SK-N-SH (cell line): Measurements from ENCODE around the gene CCDC50. TPM values are rescaled to one million over a fixed set of nuclear protein-coding genes. Genes with fewer than 3 reads are reported as not detected.

Source experiments
- CTCF ChIA-PET: fragments of 300-600, 350-600 bp; formaldehyde crosslinking; extraction: SDS; loops from one replicate; lab custom pipeline; 2021; lab: Yijun Ruan, JAX
- POLR2A ChIA-PET: fragments of 350-600 bp; sonication (Branson Sonifier 250); formaldehyde crosslinking; extraction: SDS; loops from one replicate; lab custom pipeline; 2020; ENCODE audit warnings: antibody characterized with exemption, inconsistent platforms; lab: Yijun Ruan, JAX
- DNase-seq: peaks from one replicate; pipeline ENCODE4 v3.0.0; 2012
- H2AFZ ChIP-seq: fragments of 200-600 bp; sonication (generic); 2 replicates; pipeline ENCODE4 v1.8.1; 2016; ENCODE audit warnings: antibody characterized with exemption, mild to moderate bottlenecking, low read depth
- H3F3A ChIP-seq: fragments of 200-600 bp; sonication (generic); replicated peaks from 2 replicates; pipeline ENCODE3; 2016; ENCODE audit warnings: antibody characterized with exemption, mild to moderate bottlenecking; ENCODE audit not compliant: insufficient read depth
- H3K27ac ChIP-seq, 2 experiments: fragments of 200-500 bp in 1 of 2; fragments of 200-600 bp in 1 of 2; sonication (Bioruptor generic) in 1 of 2; sonication (generic), shearing (Covaris generic) in 1 of 2; 2 replicates each; pipeline versions ENCODE4 v1.5.1 to v1.6.1; 2014 to 2016; ENCODE audit warnings: low read depth in 2 of 2, inconsistent platforms in 1 of 2, low read length in 1 of 2, mild to moderate bottlenecking in 1 of 2, mixed read lengths in 1 of 2
- H3K27me3 ChIP-seq: fragments of 200-600 bp; sonication (generic), shearing (Covaris generic); 2 replicates; pipeline ENCODE4 v1.6.1; 2016; ENCODE audit warnings: mixed run types; ENCODE audit not compliant: insufficient read depth
- H3K36me3 ChIP-seq, 2 experiments: fragments of 200-500 bp in 1 of 2; fragments of 200-600 bp in 1 of 2; sonication (Bioruptor generic) in 1 of 2; sonication (generic) in 1 of 2; replicated peaks in 1 of 2; 2 replicates each; pipeline versions ENCODE3 to v1.5.1; 2014 to 2016; ENCODE audit warnings: low read length in 1 of 2, mild to moderate bottlenecking in 1 of 2; ENCODE audit not compliant: insufficient read depth in 2 of 2, control insufficient read depth in 1 of 2
- H3K4me1 ChIP-seq, 2 experiments: fragments of 200-500 bp in 1 of 2; fragments of 200-600 bp in 1 of 2; sonication (Bioruptor generic) in 1 of 2; sonication (generic), shearing (Covaris generic) in 1 of 2; 2 replicates each; pipeline versions ENCODE4 v1.5.1 to v1.6.1; 2014 to 2016; ENCODE audit warnings: low read depth in 1 of 2, low read length in 1 of 2, mixed run types in 1 of 2; ENCODE audit not compliant: insufficient read depth in 2 of 2, control insufficient read depth in 1 of 2
- H3K4me2 ChIP-seq: fragments of 200-600 bp; sonication (generic), shearing (Covaris generic); 2 replicates; pipeline ENCODE4 v1.6.1; 2017; ENCODE audit warnings: mixed run types
- H3K4me3 ChIP-seq, 2 experiments: fragments of 200-500 bp in 1 of 2; fragments of 200-600 bp in 1 of 2; sonication (Bioruptor generic) in 1 of 2; sonication (generic), shearing (Covaris generic) in 1 of 2; 2 replicates each; pipeline versions ENCODE4 v1.5.1 to v1.8.1; 2014 to 2016; ENCODE audit warnings: low read depth in 2 of 2, inconsistent platforms in 1 of 2, low read length in 1 of 2, mild to moderate bottlenecking in 1 of 2, mixed read lengths in 1 of 2, moderate library complexity in 1 of 2
- H3K79me2 ChIP-seq: fragments of 200-600 bp; sonication (generic); 2 replicates; pipeline ENCODE4 v1.8.1; 2017; ENCODE audit warnings: mild to moderate bottlenecking; ENCODE audit not compliant: insufficient read depth
- H3K9ac ChIP-seq: fragments of 200-600 bp; sonication (generic); 2 replicates; pipeline ENCODE4 v1.6.1; 2017; ENCODE audit warnings: mixed run types
- H3K9me2 ChIP-seq: fragments of 200-600 bp; sonication (generic); 2 replicates; pipeline ENCODE4 v1.6.1; 2017; ENCODE audit warnings: mixed run types
- H3K9me3 ChIP-seq: fragments of 200-600 bp; sonication (generic); 2 replicates; pipeline ENCODE4 v1.6.1; 2017; ENCODE audit warnings: mixed run types, mild to moderate bottlenecking, moderate library complexity
- H4K20me1 ChIP-seq: fragments of 200-600 bp; sonication (generic); 2 replicates; pipeline ENCODE4 v1.6.1; 2017; ENCODE audit warnings: mild to moderate bottlenecking, mixed run types; ENCODE audit not compliant: insufficient read depth
- CHD2 ChIP-seq: fragments of 150-350 bp; IDR thresholded peaks from 2 replicates; pipeline ENCODE4 v1.6.1; 2018; ENCODE audit warnings: low read length; ENCODE audit not compliant: partially characterized antibody
- FOSL2 ChIP-seq: IDR thresholded peaks from 2 replicates; pipeline ENCODE4 v1.4.0; 2012; ENCODE audit warnings: low read depth, mild to moderate bottlenecking, moderate library complexity, borderline replicate concordance
- MAX ChIP-seq: IDR thresholded peaks from 2 replicates; pipeline ENCODE4 v1.4.0; 2012; ENCODE audit warnings: low read depth
- POLR2AphosphoS5 ChIP-seq: IDR thresholded peaks from 2 replicates; pipeline ENCODE4 v1.6.1; 2012; ENCODE audit warnings: low read depth, low read length
- REST ChIP-seq: IDR thresholded peaks from 2 replicates; pipeline ENCODE4 v1.6.1; 2012; ENCODE audit warnings: mild to moderate bottlenecking, low read depth, low read length, moderate library complexity
- RFX5 ChIP-seq: IDR thresholded peaks from 2 replicates; pipeline ENCODE4 v1.6.1; 2012; ENCODE audit warnings: mild to moderate bottlenecking, improper control_type of control experiment, low read length
- TAF1 ChIP-seq: IDR thresholded peaks from 2 replicates; pipeline ENCODE4 v1.6.1; 2012; ENCODE audit warnings: low read depth, mild to moderate bottlenecking, low read length, moderate library complexity, borderline replicate concordance
- TEAD4 ChIP-seq: IDR thresholded peaks from 2 replicates; pipeline ENCODE4 v1.4.0; 2012; ENCODE audit warnings: mild to moderate bottlenecking, borderline replicate concordance; ENCODE audit not compliant: insufficient read depth
- USF1 ChIP-seq: IDR thresholded peaks from 2 replicates; pipeline ENCODE4 v1.4.0; 2012; ENCODE audit warnings: low read depth, borderline replicate concordance
- WGBS: methylation state at CpG from one replicate; pipeline ENCODE4 v1.1.6; 2017; ENCODE audit warnings: low lambda C conversion rate; 5-methylcytosine and 5-hydroxymethylcytosine counted together
- polyA plus RNA-seq, 3 experiments: library from polyadenylated mRNA; depleted of rRNA; stranded (reverse); fragments of >200 nt; gene quantifications; 2 replicates each; pipeline ENCODE4 v1.2.3, GENCODE V29; 2012

CCDC50 gene
- polyA plus RNA-seq, 1 of the 3 experiments (the other 2 are of a cell fraction), result 21.9 TPM

GRCh38 chr3:191355406-191355805 is 26.2 kb downstream of the CCDC50 start:
- CTCF ChIA-PET, result no interaction called here
- DNase-seq, result no peak
- WGBS, result 89% methylated on average over 4 of the region's 4 CpGs
- TF ChIP-seq CHD2 (no peak), TAF1 (no peak), TEAD4 (no peak), POLR2AphosphoS5 (no peak), USF1 (no peak), RFX5 (no peak), REST (no peak), MAX (no peak)
- POLR2A ChIA-PET, result no interaction called here
- Histone ChIP-seq H3K27ac (no peak overlapping the region), H3K27me3 (no peaks in the 10 kb centered on the region), H4K20me1 (peaks cover 15% of the 10 kb centered on the region), H3K4me3 (no peak overlapping the region), H3F3A (peaks cover 8% of the 10 kb centered on the region), H3K9ac (no peak overlapping the region), H3K9me2 (no peaks in the 10 kb centered on the region), H3K4me1 (peaks cover 0 to 27% of the 10 kb centered on the region in 2 experiments; a peak in 3 of 4 replicates), H2AFZ (no peak overlapping the region), H3K36me3 (peaks cover 26 to 28% of the 10 kb centered on the region in 2 experiments), H3K9me3 (no peaks in the 10 kb centered on the region), H3K4me2 (no peak overlapping the region), H3K79me2 (peaks cover 70% of the 10 kb centered on the region)

- no peak for DNase-seq
- Histone ChIP-seq H3K27me3 (no peaks in the 10 kb centered on the region), H3K9ac (peak overlapping the region; percentile 9; the same call in 1 of the 2 replicates), H3K27ac (peak overlapping the region; percentile 44 to 55; a peak in 3 of 4 replicates), H3F3A (peaks cover 8% of the 10 kb centered on the region), H3K79me2 (peaks cover 55% of the 10 kb centered on the region), H4K20me1 (peaks cover 4% of the 10 kb centered on the region), H3K4me1 (peaks cover 0 to 21% of the 10 kb centered on the region in 2 experiments; a peak in 2 of 4 replicates), H3K9me3 (no peaks in the 10 kb centered on the region), H3K4me3 (no peak overlapping the region), H3K4me2 (peak overlapping the region; percentile 31), H2AFZ (no peak overlapping the region), H3K9me2 (no peaks in the 10 kb centered on the region), H3K36me3 (peaks cover 40 to 41% of the 10 kb centered on the region in 2 experiments)
- ChIA-PET POLR2A (no interaction called here), CTCF (no interaction called here)
- WGBS, result 65% methylated on average over 5 of the region's 5 CpGs
- TF ChIP-seq MAX (no peak), FOSL2 (peak; percentile 6; the same call in 1 of the 2 replicates), POLR2AphosphoS5 (no peak)
These were observed 27.6 kb downstream of the CCDC50 start for GRCh38 chr3:191356631-191357439.
